ENCODE data around the gene CST5.
"Not testable (repeated sequence)": the region's sequence is repeated elsewhere in the genome, so short reads cannot be mapped to it uniquely, and the experiment has no call there.

- TF ChIP-seq POLR2A, CTCF (IDR thresholded peaks at IDR 0.05): not testable (repeated sequence)
Measured at GRCh38 chr20:23860771-23861170, 18.8 kb downstream of the CST5 start.

All from Peyer's patch (tissue), 4 donors.